ENCODE measurements around the gene NAT14.

- no peak for TF ChIP-seq POLR2A (IDR thresholded peaks at IDR 0.05; ENCODE audit: low read length)
- TF ChIP-seq GATA1 (IDR thresholded peaks at IDR 0.05; ENCODE audit: low read depth, low read length): no peak
These were observed 10.8 kb downstream of the NAT14 start for GRCh38 chr19:55495646-55496349.
